H1 (cell line): ENCODE results near the gene FGD6. TPM values are rescaled to one million over a fixed set of nuclear protein-coding genes. Genes with fewer than 3 reads are reported as not detected.

Source experiments
- CTCF ChIA-PET: fragments of 300-600 bp; sonication (Branson Sonifier 250); formaldehyde crosslinking; loops from one replicate; lab custom pipeline; 2021; ENCODE audit not compliant: partially characterized antibody; lab: Charles Lee
- POLR2A ChIA-PET: fragments of 300-600 bp; sonication (Branson Sonifier 250); formaldehyde crosslinking; loops from one replicate; lab custom pipeline; 2021; ENCODE audit warnings: inconsistent platforms; ENCODE audit not compliant: partially characterized antibody; lab: Charles Lee
- DNase-seq, 2 experiments: peaks; one replicate each; pipeline versions ENCODE4 v3.0.0 to v3.0.0-alpha.2; 2010 to 2022; ENCODE audit warnings: low spot score in 2 of 2, low read depth in 1 of 2, mixed read lengths in 1 of 2
- FAIRE-seq: peaks from 2 replicates; lab custom pipeline; 2011; peaks lifted over from hg19 to GRCh38; lab: Jason Lieb, UNC
- H2AFZ ChIP-seq: 2 replicates; pipeline ENCODE4 v1.8.1; 2012; ENCODE audit warnings: low read length, inconsistent platforms
- H2AK5ac ChIP-seq: 2 replicates; pipeline ENCODE4 v1.6.1; 2013; ENCODE audit warnings: low read depth, low read length
- H2BK120ac ChIP-seq: replicated peaks from 2 replicates; pipeline ENCODE3; 2013; ENCODE audit warnings: low read depth, low read length, inconsistent platforms
- H2BK12ac ChIP-seq: 2 replicates; pipeline ENCODE4 v1.6.1; 2013; ENCODE audit warnings: low read depth, low read length
- H2BK15ac ChIP-seq: 2 replicates; pipeline ENCODE4 v1.6.1; 2013; ENCODE audit warnings: low read length
- H2BK20ac ChIP-seq: 2 replicates; pipeline ENCODE4 v1.6.1; 2013; ENCODE audit warnings: low read length
- H2BK5ac ChIP-seq: 2 replicates; pipeline ENCODE4 v1.6.1; 2013; ENCODE audit warnings: low read depth, low read length
- H3K14ac ChIP-seq: 2 replicates; pipeline ENCODE4 v1.6.1; 2013; ENCODE audit warnings: inconsistent platforms; ENCODE audit not compliant: insufficient read length
- H3K18ac ChIP-seq: 2 replicates; pipeline ENCODE4 v1.6.1; 2013; ENCODE audit warnings: low read length; ENCODE audit errors: extremely low read depth
- H3K23ac ChIP-seq: 2 replicates; pipeline ENCODE4 v1.6.1; 2013; ENCODE audit warnings: inconsistent platforms; ENCODE audit not compliant: insufficient read length
- H3K23me2 ChIP-seq: 2 replicates; pipeline ENCODE4 v1.6.1; 2013; ENCODE audit warnings: low read depth, low read length
- H3K27ac ChIP-seq: 2 replicates; pipeline ENCODE4 v1.6.1; 2011; ENCODE audit warnings: low read depth, low read length, inconsistent platforms
- H3K27me3 ChIP-seq, 4 experiments: replicated peaks in 1 of 4; 1 replicate in 1 of 4; 2 replicates in 3 of 4; pipeline versions ENCODE4 v1.6.1 to v1.8.1; 2011 to 2013; ENCODE audit warnings: low read length in 3 of 4, mild to moderate bottlenecking in 3 of 4, inconsistent platforms in 2 of 4, mixed read lengths in 2 of 4, moderate library complexity in 1 of 4; ENCODE audit not compliant: control insufficient read depth in 3 of 4, insufficient read depth in 3 of 4; ENCODE audit errors: extremely low read depth in 1 of 4
- H3K36me3 ChIP-seq, 4 experiments: 2 replicates each; pipeline versions ENCODE4 v1.6.1 to v1.8.1; 2011 to 2013; ENCODE audit warnings: mild to moderate bottlenecking in 4 of 4, low read length in 3 of 4, moderate library complexity in 2 of 4, control low read depth in 1 of 4, inconsistent platforms in 1 of 4; ENCODE audit not compliant: insufficient read depth in 4 of 4, control insufficient read depth in 2 of 4
- H3K4ac ChIP-seq: replicated peaks from 2 replicates; pipeline ENCODE3; 2013; ENCODE audit warnings: low read length, low read depth, mixed read lengths, inconsistent platforms; ENCODE audit not compliant: insufficient read length
- H3K4me1 ChIP-seq, 4 experiments: replicated peaks in 1 of 4; 1 replicate in 1 of 4; 2 replicates in 3 of 4; pipeline versions ENCODE4 v1.6.1 to v1.8.1; 2011 to 2013; ENCODE audit warnings: low read length in 3 of 4, inconsistent platforms in 2 of 4, mixed read lengths in 1 of 4; ENCODE audit not compliant: insufficient read depth in 4 of 4, control insufficient read depth in 3 of 4
- H3K4me2 ChIP-seq, 2 experiments: 2 replicates each; pipeline versions ENCODE4 v1.6.1 to v1.8.1; 2011 to 2013; ENCODE audit warnings: low read depth in 2 of 2, low read length in 2 of 2, control low read depth in 1 of 2, inconsistent platforms in 1 of 2, mild to moderate bottlenecking in 1 of 2; ENCODE audit not compliant: insufficient read depth in 1 of 2
- H3K4me3 ChIP-seq, 4 experiments: fragments of 200-600, 300-600 bp in 1 of 4; sonication (generic), shearing (Covaris generic), sonication (Bioruptor Twin) in 1 of 4; 2 replicates each; pipeline versions ENCODE4 v1.5.1 to v1.8.1; 2011 to 2016; ENCODE audit warnings: low read length in 4 of 4, low read depth in 3 of 4, control low read depth in 2 of 4, inconsistent platforms in 2 of 4, mild to moderate bottlenecking in 2 of 4, mixed read lengths in 1 of 4, moderate library complexity in 1 of 4; ENCODE audit not compliant: insufficient read depth in 2 of 4; ENCODE audit errors: extremely low read depth in 1 of 4
- H3K56ac ChIP-seq: replicated peaks from 2 replicates; pipeline ENCODE3; 2013; ENCODE audit warnings: low read depth, mild to moderate bottlenecking, mixed read lengths, low read length, inconsistent platforms; ENCODE audit not compliant: insufficient read length
- H3K79me1 ChIP-seq: 2 replicates; pipeline ENCODE4 v1.6.1; 2013; ENCODE audit warnings: low read depth, low read length, control low read depth
- H3K79me2 ChIP-seq, 2 experiments: 2 replicates each; pipeline versions ENCODE4 v1.6.1 to v1.8.1; 2012 to 2013; ENCODE audit warnings: low read length in 2 of 2, mild to moderate bottlenecking in 2 of 2, inconsistent platforms in 1 of 2; ENCODE audit not compliant: insufficient read depth in 2 of 2, control insufficient read depth in 1 of 2
- H3K9ac ChIP-seq, 4 experiments: replicated peaks in 1 of 4; 1 replicate in 1 of 4; 2 replicates in 3 of 4; pipeline versions ENCODE4 v1.6.1 to v1.8.1; 2011 to 2013; ENCODE audit warnings: low read depth in 3 of 4, low read length in 3 of 4, control low read depth in 2 of 4, mild to moderate bottlenecking in 2 of 4, moderate library complexity in 2 of 4, inconsistent platforms in 1 of 4; ENCODE audit errors: extremely low read depth in 1 of 4
- H3K9me3 ChIP-seq, 2 experiments: 2 replicates each; pipeline versions ENCODE4 v1.6.1 to v1.8.1; 2012 to 2013; ENCODE audit warnings: mild to moderate bottlenecking in 2 of 2, moderate library complexity in 2 of 2, control low read depth in 1 of 2, inconsistent platforms in 1 of 2, low read depth in 1 of 2, low read length in 1 of 2, mixed read lengths in 1 of 2; ENCODE audit not compliant: insufficient read depth in 2 of 2
- H4K20me1 ChIP-seq, 2 experiments: replicated peaks in 1 of 2; 2 replicates each; pipeline versions ENCODE3 to v1.8.1; 2011 to 2013; ENCODE audit warnings: inconsistent platforms in 2 of 2, low read length in 2 of 2, mild to moderate bottlenecking in 1 of 2; ENCODE audit not compliant: insufficient read depth in 2 of 2, control insufficient read depth in 1 of 2
- H4K5ac ChIP-seq: 2 replicates; pipeline ENCODE4 v1.6.1; 2013; ENCODE audit warnings: low read length, low read depth, mixed read lengths, inconsistent platforms; ENCODE audit not compliant: insufficient read length
- H4K8ac ChIP-seq: 2 replicates; pipeline ENCODE4 v1.8.0; 2013; ENCODE audit warnings: mild to moderate bottlenecking, moderate library complexity, low read length, inconsistent platforms; ENCODE audit not compliant: insufficient read depth; ENCODE audit errors: extremely low read depth
- H4K91ac ChIP-seq: replicated peaks from 2 replicates; pipeline ENCODE3; 2013; ENCODE audit warnings: low read length, mixed read lengths, inconsistent platforms; ENCODE audit not compliant: insufficient read length
- WGBS, 2 experiments: shearing (Covaris generic) in 1 of 2; methylation state at CpG; one replicate each; pipeline versions ENCODE4 v1.1.6 to v1.1.7; 2013 to 2015; ENCODE audit warnings: low lambda C conversion rate in 2 of 2, mixed read lengths in 2 of 2, inconsistent platforms in 1 of 2, low coverage in 1 of 2, missing lambda C conversion rate in 1 of 2; ENCODE audit not compliant: insufficient replicate concordance in 2 of 2, insufficient coverage in 1 of 2, insufficient read length in 1 of 2; ENCODE audit errors: extremely low coverage in 1 of 2, missing lambda C conversion rate in 1 of 2; 5-methylcytosine and 5-hydroxymethylcytosine counted together
- polyA plus RNA-seq, 7 experiments: library from polyadenylated mRNA; depleted of rRNA in 3 of 7; stranded (reverse) in 5 of 7; unstranded in 2 of 7; fragments of >200 nt in 5 of 7; fragments of 200-250 nt in 2 of 7; gene quantifications; 1 replicate in 5 of 7; 2 replicates in 1 of 7; 4 replicates in 1 of 7; pipeline versions ENCODE4 v1.2.1 to v1.2.3, GENCODE V29; 2011 to 2013; ENCODE audit warnings: missing spikeins in 2 of 7, mixed read lengths in 2 of 7
- total RNA-seq: library from RNA; stranded (reverse); fragmentation: NEBNext Ultra II Directional; extraction: Animal tissue kit (Norgen Biotek cat#: 25700); gene quantifications from 2 replicates; pipeline ENCODE4 v1.2.1, GENCODE V29; 2021

Gene FGD6
- total and polyA plus RNA-seq, 2 of the 8 experiments (the other 6 are each of a cell fraction or from before 2014, with no cell fraction given) = 12.2 to 24.3 TPM

GRCh38 chr12:95265765-95266164, 48.5 kb upstream of the FGD6 start:
- Histone ChIP-seq H3K79me1 (no peaks in the 10 kb centered on the region), H3K56ac (no peak overlapping the region), H3K79me2 (no peaks in the 10 kb centered on the region), H2BK12ac (no peak overlapping the region), H4K5ac (no peak overlapping the region), H2BK120ac (no peak overlapping the region), H4K20me1 (no peaks in the 10 kb centered on the region), H3K9ac (no peak overlapping the region), H4K91ac (no peak overlapping the region), H2AFZ (no peak overlapping the region), H3K4me2 (no peak overlapping the region), H3K27me3 (no peaks in the 10 kb centered on the region), H4K8ac (no peak overlapping the region), H3K4me3 (no peak overlapping the region), H2BK5ac (no peak overlapping the region), H3K18ac (no peak overlapping the region), H3K23ac (no peak overlapping the region), H2AK5ac (no peak overlapping the region), H3K4ac (no peak overlapping the region), H3K14ac (no peak overlapping the region), H3K4me1 (no peaks in the 10 kb centered on the region), H2BK15ac (no peak overlapping the region), H3K9me3 (no peaks in the 10 kb centered on the region), H3K27ac (no peak overlapping the region), H3K23me2 (no peaks in the 10 kb centered on the region), H2BK20ac (no peak overlapping the region), H3K36me3 (peaks cover 2 to 41% (median 12%) of the 10 kb centered on the region in 4 experiments; a peak in 6 of 8 replicates)
- 89% methylated on average over 2 of the region's 2 CpGs; no CpG with 5 or more reads in 1 of the 2 experiments for WGBS, 2 experiments
- CTCF ChIA-PET = interaction anchor here (1.1 to 1.7 kb wide), 3 partner anchors 12 to 70 kb away, joined by 3 to 5 read pairs (median 4); no protein-coding TSS in a partner anchor
- POLR2A ChIA-PET = interaction anchor here (1.2 kb wide), 1 partner anchor 9 kb away, joined by 3 read pairs; no protein-coding TSS in a partner anchor
- DNase-seq (no peak), FAIRE-seq (no peak)
